HG03280 (cell line): Measurements from ENCODE around the gene GCNA.
"Not testable (repeated sequence)": the region's sequence is repeated elsewhere in the genome, so short reads cannot be mapped to it uniquely, and the experiment has no call there.

Experiments used
- ATAC-seq: cut with Tn5 transposase; IDR thresholded peaks from one replicate; pipeline ENCODE4 v1.9.1; 2021; ENCODE audit warnings: mild to moderate bottlenecking, moderate library complexity; ENCODE audit not compliant: unreplicated experiment

GCNA gene

GRCh38 chrX:71559773-71560172, 18.5 kb upstream of the GCNA start:
- not testable (repeated sequence) for ATAC-seq

GRCh38 chrX:71563921-71564320, 14.3 kb upstream of the GCNA start:
- no peak for ATAC-seq

DNA sequence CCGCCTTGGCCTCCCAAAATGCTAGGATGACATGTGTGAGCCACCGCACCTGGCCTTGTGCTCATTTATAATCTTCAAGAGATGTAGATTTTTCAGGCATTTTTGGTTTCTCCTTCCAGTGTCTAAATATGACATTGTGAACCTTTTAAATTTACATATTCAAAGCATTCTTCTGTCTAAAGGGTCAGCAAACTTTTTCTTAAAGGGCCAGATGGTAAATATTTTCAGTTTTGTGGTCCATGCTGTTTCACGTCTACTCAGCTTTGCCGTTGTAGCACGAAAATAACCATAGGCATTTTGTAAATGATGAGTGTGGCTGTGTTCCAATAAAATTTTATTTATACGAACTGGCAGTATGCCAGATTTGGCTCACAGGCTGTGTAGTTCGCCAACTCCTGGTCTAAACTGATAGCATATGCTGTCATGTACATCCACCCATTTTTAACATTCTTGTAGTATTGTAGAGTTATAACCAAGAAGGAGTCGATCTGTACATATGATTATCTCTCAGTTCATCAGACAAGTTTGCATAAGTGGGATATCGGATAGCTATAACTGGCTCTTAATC, 12.7 kb upstream of the GCNA start:
- no peak for ATAC-seq

- not testable (repeated sequence) for ATAC-seq
Observed at GRCh38 chrX:71571390-71571789, 6.8 kb upstream of the GCNA start.

DNA sequence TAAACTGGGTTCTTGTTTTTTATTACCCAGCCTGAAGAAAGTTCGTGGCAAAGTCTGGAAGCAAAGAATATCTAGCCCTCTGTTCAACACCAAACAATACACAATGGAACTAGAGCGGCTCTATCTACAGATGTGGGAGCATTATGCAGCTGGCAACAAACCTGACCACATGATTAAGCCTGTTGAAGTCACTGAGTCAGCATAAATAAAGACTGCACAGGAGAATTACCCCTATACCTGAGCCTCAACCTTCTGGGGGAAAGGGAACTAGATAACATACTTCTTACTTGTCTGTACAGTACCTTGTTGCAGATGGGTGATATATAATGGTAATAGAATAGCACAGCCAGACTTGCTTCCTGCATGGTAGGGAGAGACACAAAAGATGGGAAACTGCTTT, 4.6 kb upstream of the GCNA start:
- no peak for ATAC-seq

DNA sequence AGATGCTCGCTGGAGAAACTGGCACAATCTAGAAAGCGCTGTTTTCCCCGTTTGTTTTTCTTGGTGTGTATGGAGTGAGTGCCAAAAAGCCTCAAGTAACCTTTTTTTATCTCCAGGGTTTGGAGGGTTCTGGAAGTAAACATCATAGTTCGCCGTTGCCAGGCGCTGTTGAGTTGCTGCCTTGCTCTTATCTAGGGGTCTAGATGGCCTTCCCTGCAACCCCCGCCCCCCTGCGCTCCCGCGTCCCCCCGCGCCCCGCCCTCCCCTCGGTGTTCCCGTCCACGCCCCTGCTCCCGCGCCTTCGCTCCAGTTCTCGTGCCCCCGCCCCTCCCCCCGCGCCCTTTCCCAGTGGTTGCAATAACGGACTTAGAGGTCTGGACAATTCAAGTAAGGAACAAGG, 555 bp upstream of the GCNA start:
- ATAC-seq: no peak

- no peak for ATAC-seq
Observed at GRCh38 chrX:71579136-71579989, 1.1 kb downstream of the GCNA start.

- no peak for ATAC-seq
Observed at GRCh38 chrX:71579990-71580380, 1.7 kb downstream of the GCNA start.

- no peak for ATAC-seq
Observed at GRCh38 chrX:71581210-71581609, 3.0 kb downstream of the GCNA start.

GRCh38 chrX:71586929-71587328, 8.7 kb downstream of the GCNA start:
- ATAC-seq: no peak

DNA sequence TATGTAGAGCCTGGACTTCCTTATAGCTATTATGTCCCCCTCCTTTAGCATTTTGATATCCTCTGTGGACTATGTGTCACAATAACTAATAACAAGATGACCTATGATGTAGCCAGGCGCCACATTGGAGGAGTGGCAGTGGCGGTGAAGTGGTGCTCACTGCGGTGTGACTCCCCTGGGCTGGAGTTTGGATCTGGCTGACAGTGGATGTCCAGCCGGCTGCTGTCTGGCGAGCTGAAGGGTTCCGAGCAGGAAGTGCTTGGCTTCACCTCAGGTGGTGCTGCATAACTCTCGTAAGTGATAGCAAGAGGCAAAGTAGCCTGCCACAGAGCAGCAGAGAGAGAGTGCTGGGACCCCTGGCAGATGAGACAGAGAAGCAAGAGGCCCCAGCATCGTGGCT, 15.0 kb downstream of the GCNA start:
- ATAC-seq: not testable (repeated sequence)

DNA sequence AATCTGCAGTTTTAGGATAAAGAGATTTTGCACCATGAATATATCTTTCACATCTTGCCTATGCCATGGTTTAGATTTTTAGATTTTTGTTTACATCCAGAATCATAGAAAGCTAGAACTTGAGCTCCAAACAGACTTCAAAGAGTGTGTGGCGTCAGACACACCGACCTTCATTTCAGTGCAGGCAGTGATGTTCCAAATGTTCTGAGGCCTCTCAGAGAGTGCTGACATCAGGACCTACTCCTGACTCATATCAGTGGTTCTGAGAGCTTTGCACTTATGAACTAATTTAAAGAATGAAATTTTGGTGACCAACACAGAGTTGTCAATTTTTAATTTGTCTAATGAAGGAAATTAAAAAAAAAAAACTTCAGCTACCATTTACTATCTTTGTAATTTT, 21.7 kb downstream of the GCNA start:
- ATAC-seq: no peak

DNA sequence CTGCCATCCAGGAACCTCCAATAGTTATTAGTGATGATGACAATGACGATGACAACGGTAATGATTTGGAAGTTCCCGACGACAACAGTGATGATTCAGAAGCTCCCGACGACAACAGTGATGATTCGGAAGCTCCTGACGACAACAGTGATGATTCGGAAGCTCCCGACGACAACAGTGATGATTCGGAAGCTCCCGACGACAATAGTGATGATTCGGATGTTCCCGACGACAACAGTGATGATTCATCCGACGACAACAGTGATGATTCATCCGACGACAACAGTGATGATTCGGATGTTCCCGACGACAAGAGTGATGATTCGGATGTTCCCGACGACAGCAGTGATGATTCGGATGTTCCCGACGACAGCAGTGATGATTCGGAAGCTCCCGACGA, 25.4 kb downstream of the GCNA start:
- no peak for ATAC-seq

GRCh38 chrX:71604141-71604540, 25.9 kb downstream of the GCNA start:
- no peak for ATAC-seq

- no peak for ATAC-seq
Observed at GRCh38 chrX:71604796-71605568, 26.7 kb downstream of the GCNA start.

- ATAC-seq: no peak
Observed at GRCh38 chrX:71606536-71607216, 28.4 kb downstream of the GCNA start.

DNA sequence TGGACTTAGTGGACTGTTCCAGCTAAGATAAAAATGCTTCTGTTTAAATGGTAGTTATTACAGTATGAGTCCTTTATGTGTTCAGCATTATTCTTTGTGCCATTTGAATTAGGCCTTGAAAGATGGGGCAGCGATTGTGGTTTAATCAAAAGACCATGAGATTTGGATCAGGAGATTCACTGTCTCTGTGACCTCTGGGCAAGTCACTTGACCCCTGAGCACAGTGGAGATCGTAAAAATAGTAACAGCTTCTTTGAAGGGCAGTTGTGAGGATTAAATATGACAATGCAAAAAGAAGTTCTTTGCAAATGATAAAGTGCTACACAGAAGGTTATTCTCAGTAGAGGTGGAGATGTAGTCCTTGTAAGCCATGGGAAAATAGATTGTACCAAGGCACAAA, 29.3 kb downstream of the GCNA start:
- no peak for ATAC-seq

DNA sequence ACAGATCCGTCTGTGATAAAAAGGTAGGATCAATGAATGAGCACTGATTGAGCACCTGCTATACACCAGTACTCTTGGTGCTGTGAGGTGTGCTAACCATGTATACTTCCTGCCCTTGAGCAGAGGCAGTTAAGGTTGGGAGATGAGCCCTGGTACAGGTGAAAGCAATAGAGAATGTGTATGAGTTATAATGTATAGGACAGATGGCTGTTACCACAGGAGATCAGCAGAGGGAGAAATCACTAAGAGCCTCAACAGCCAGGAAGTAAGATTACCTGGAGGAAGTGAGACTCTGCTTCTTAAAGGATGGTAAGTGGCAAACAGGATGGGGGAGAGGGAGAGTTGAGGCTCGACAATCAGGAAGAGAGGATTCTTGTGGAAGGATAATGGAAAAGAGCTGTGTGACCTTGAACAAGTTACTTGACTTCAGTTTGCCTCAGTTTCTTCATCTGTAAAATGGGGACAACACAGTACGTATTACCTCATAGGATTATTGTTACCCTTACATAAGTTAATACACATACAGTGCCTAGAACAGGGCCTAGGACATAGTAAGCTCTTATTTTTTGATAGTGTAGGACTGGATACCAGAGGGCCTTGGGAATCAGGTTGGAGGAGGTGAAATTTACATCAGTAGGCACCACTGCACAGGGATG, 31.0 kb downstream of the GCNA start:
- ATAC-seq: no peak

GRCh38 chrX:71611736-71612135, 33.5 kb downstream of the GCNA start:
- ATAC-seq: not testable (repeated sequence)

GRCh38 chrX:71612256-71612655, 34.0 kb downstream of the GCNA start:
- ATAC-seq: no peak

DNA sequence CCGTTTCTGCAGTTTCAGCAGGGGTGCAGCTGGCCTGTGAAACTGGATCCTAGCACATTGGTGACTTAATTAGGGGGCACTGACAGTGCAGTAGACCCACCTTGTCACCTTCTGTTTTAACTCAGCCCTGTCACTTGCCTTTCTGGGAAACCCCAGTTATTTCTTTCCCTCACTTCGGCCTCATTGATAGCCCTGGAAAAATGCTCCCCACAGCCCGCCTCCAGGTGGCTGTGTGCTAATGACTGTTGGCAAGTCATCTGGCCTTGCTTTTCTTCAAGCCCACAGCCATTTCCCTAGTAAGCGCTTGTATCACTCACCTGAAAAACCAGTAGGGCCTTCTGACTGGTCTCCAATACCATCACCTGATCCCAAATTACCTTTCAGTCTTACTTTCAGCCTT, 36.8 kb downstream of the GCNA start:
- ATAC-seq: no peak
